Esophagus muscularis mucosa (tissue), 4 donors: Measurements from ENCODE around the gene CCNI. TPM values are rescaled to one million over a fixed set of nuclear protein-coding genes. Genes with fewer than 3 reads are reported as not detected.

Source experiments
- DNase-seq: peaks from one replicate; pipeline ENCODE4 v3.0.0-alpha.2; 2017; ENCODE audit errors: extremely low spot score
- H3K27ac ChIP-seq, 4 donors: fragments of 200-600 bp; sonication (generic); replicated peaks in 1 of 4; 1 replicate in 3 of 4; 2 replicates in 1 of 4; pipeline ENCODE4 v1.5.1; 2016 to 2019; ENCODE audit warnings: mild to moderate bottlenecking in 1 of 4
- H3K27me3 ChIP-seq, 4 donors: fragments of 200-600 bp; sonication (generic); one replicate each; pipeline versions ENCODE4 v1.5.1 to v1.6.0; 2016 to 2019
- H3K36me3 ChIP-seq, 4 donors: fragments of 200-600 bp; sonication (generic); one replicate each; pipeline ENCODE4 v1.5.1; 2016 to 2019
- H3K4me1 ChIP-seq, 4 donors: fragments of 200-600 bp; sonication (generic); one replicate each; pipeline ENCODE4 v1.5.1; 2016 to 2019
- H3K4me3 ChIP-seq, 4 donors: fragments of 200-600 bp; sonication (generic); 1 replicate in 2 of 4; 2 replicates in 2 of 4; pipeline ENCODE4 v1.5.1; 2016 to 2019; ENCODE audit warnings: mild to moderate bottlenecking in 4 of 4, moderate library complexity in 1 of 4
- H3K9me3 ChIP-seq, 4 donors: fragments of 200-600 bp; sonication (generic); 1 replicate in 3 of 4; 2 replicates in 1 of 4; pipeline ENCODE4 v1.5.1; 2016 to 2019
- CTCF ChIP-seq, 3 experiments: fragments of 200-600 bp in 2 of 3; fragments of 450-650 bp in 1 of 3; sonication (generic) in 2 of 3; IDR thresholded peaks; one replicate each; pipeline ENCODE4 v1.5.1; 2017 to 2019; ENCODE audit warnings: antibody characterized with exemption in 3 of 3, mild to moderate bottlenecking in 2 of 3, moderate library complexity in 1 of 3
- EP300 ChIP-seq: sonication (generic); formaldehyde crosslinking; IDR thresholded peaks from one replicate; pipeline ENCODE4 v1.6.1; 2017; ENCODE audit warnings: antibody characterized with exemption
- POLR2A ChIP-seq: fragments of 450-650 bp; IDR thresholded peaks from one replicate; pipeline ENCODE4 v1.6.1; 2017; ENCODE audit warnings: antibody characterized with exemption, moderate library complexity, mild to moderate bottlenecking, low read depth
- POLR2AphosphoS5 ChIP-seq, 2 donors: sonication (generic); formaldehyde crosslinking; IDR thresholded peaks; one replicate each; pipeline ENCODE4 v1.6.1; 2017; ENCODE audit warnings: antibody characterized with exemption in 2 of 2
- WGBS: methylation state at CpG from one replicate; pipeline ENCODE4 v1.1.5; 2018; 5-methylcytosine and 5-hydroxymethylcytosine counted together
- intact Hi-C: fragments of 100-400 bp; cut with DNase I; formaldehyde crosslinking; loops from one replicate; pipeline ENCODE4 v1.15.1; 2023
- total RNA-seq, 4 donors: library from RNA; depleted of rRNA; stranded (reverse); fragments of >200 nt; gene quantifications; one replicate each; pipeline versions ENCODE4 v1.1.0 to v1.2.1, GENCODE V29; 2016

Gene CCNI
- total RNA-seq, 4 donors from 2014 or later: 342 to 444 (median 375) TPM

GRCh38 chr4:77104791-77105540 lies 29.2 kb upstream of the CCNI start:
- no peaks in the 10 kb centered on the region for H3K36me3 ChIP-seq
- H3K27me3 ChIP-seq: no peaks in the 10 kb centered on the region
- TF ChIP-seq EP300 (peak; percentile 11), POLR2A (no peak), CTCF (IDR thresholded peaks at IDR 0.05) (no peak), POLR2AphosphoS5 (IDR thresholded peaks at IDR 0.05) (peak; percentile 67 to 75)
- 24% methylated on average over 8 of the region's 8 CpGs for WGBS
- intact Hi-C loops: no loop called here
- no peaks in the 10 kb centered on the region for H3K9me3 ChIP-seq
- DNase-seq: peak; percentile 93
- H3K27ac ChIP-seq: peak overlapping the region; percentile 75 to 77 (median 76)
- peaks cover 17 to 28% (median 23%) of the 10 kb centered on the region in 4 donors for H3K4me1 ChIP-seq
- H3K4me3 ChIP-seq: peak overlapping the region; percentile 17 to 24 (median 22)

DNA sequence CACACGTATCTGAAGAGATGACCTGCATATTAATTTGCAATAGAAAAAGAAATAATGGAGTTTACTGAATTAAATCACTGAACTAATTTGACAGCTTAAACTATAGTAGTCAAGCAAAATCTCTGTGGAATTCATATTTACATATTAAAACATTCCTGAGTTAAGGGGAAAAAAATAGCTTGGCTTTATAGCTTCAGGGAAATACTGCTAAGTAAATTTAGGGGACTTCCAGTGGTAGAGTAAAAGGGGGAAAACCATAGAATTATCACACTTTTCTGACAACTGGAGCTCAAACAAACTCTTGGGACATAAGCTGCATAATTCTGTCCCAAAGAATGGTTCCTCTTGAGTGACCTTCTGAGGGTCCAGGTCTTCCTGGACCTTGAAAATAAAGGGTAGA lies 28.6 kb upstream of the CCNI start:
- no peak for DNase-seq
- intact Hi-C loops: no loop called here
- WGBS: 63% methylated on average over 1 of the region's 1 CpG

GRCh38 chr4:77100234-77100633 lies 24.4 kb upstream of the CCNI start:
- 47% methylated on average over 2 of the region's 2 CpGs for WGBS

More for the DNA sequence above, 28.6 kb upstream of the CCNI start:
- TF ChIP-seq CTCF (IDR thresholded peaks at IDR 0.05) (no peak), POLR2A (no peak), POLR2AphosphoS5 (IDR thresholded peaks at IDR 0.05) (no peak), EP300 (no peak)
- H3K36me3 ChIP-seq: no peaks in the 10 kb centered on the region
- peaks cover 17 to 28% (median 23%) of the 10 kb centered on the region in 4 donors for H3K4me1 ChIP-seq
- H3K27me3 ChIP-seq: no peaks in the 10 kb centered on the region
- peak overlapping the region; percentile 75 to 77 (median 76) for H3K27ac ChIP-seq
- H3K4me3 ChIP-seq: peak overlapping the region in 1 of 4 donors; percentile 21
- no peaks in the 10 kb centered on the region for H3K9me3 ChIP-seq

GRCh38 chr4:77097611-77098010 lies 21.8 kb upstream of the CCNI start:
- Histone ChIP-seq H3K4me3 (no peak overlapping the region), H3K4me1 (peaks cover 3 to 19% (median 11%) of the 10 kb centered on the region in 4 donors), H3K27ac (no peak overlapping the region), H3K9me3 (no peaks in the 10 kb centered on the region), H3K27me3 (no peaks in the 10 kb centered on the region), H3K36me3 (no peaks in the 10 kb centered on the region)
- intact Hi-C loops: loop anchor here (5.0 kb wide), 1 partner anchor 105 kb away; no protein-coding TSS in a partner anchor
- DNase-seq: peak; percentile 74
- TF ChIP-seq POLR2A (no peak), POLR2AphosphoS5 (IDR thresholded peaks at IDR 0.05) (no peak), EP300 (no peak), CTCF (IDR thresholded peaks at IDR 0.05) (no peak)

More at GRCh38 chr4:77100234-77100633, 24.4 kb upstream of the CCNI start:
- H3K9me3 ChIP-seq: no peaks in the 10 kb centered on the region
- H3K27me3 ChIP-seq: no peaks in the 10 kb centered on the region
- intact Hi-C loops: no loop called here
- TF ChIP-seq EP300 (no peak), POLR2AphosphoS5 (IDR thresholded peaks at IDR 0.05) (peak; percentile 31 to 35)
- peak; percentile 74 for DNase-seq
- H3K27ac ChIP-seq: no peak overlapping the region
- no peak overlapping the region for H3K4me3 ChIP-seq
- H3K36me3 ChIP-seq: no peaks in the 10 kb centered on the region
- peaks cover 14 to 26% (median 20%) of the 10 kb centered on the region in 4 donors for H3K4me1 ChIP-seq

GRCh38 chr4:77095101-77095821 lies 19.5 kb upstream of the CCNI start:
- Histone ChIP-seq H3K27ac (no peak overlapping the region), H3K27me3 (no peaks in the 10 kb centered on the region), H3K4me1 (peaks cover 3 to 19% (median 11%) of the 10 kb centered on the region in 4 donors), H3K9me3 (no peaks in the 10 kb centered on the region), H3K36me3 (no peaks in the 10 kb centered on the region), H3K4me3 (no peak overlapping the region)
- intact Hi-C loops: loop anchor here (5.0 kb wide), 1 partner anchor 107 kb away; no protein-coding TSS in a partner anchor
- TF ChIP-seq CTCF (IDR thresholded peaks at IDR 0.05): peak; percentile 79 to 88 (median 85)
- TF ChIP-seq POLR2A: no peak
- TF ChIP-seq EP300: no peak
- TF ChIP-seq POLR2AphosphoS5 (IDR thresholded peaks at IDR 0.05): peak; percentile 28 to 36
- no peak for DNase-seq
- WGBS: 37% methylated on average over 6 of the region's 6 CpGs
